ENCODE results near the gene M1AP.

M1AP gene

DNA sequence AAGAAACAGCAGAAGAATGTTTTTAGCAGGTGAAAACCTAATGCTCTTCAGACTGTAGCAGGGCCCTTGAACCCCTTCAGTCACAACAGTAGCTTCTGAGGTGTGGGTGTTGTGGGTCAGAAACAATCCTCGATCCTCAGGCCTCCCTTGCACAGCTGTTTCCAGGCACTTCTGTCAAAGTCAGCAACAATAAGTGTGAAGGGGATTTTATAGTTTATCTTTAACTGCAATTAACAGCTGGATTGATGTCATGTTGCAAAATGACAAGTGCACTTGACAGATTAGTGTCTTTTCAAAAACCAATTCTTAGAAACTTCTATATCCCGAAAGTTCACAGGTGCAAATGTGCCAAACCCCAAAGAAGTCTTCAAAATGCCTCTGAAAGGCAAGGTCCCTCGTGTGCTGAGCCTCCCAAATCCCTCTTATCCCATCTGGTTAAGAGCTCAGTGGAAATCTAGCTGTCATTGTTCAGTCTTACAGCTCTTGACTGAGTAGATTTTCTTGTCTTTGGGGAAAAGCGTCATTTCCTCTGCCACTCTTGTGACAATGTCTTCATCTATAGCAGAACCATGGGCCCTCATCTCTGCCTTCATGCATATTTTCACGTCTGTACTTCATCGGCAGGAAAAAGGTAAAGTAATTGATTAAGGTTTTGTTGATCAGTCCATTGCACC is 29.6 kb downstream of the M1AP start:
- peak; percentile 93 for FAIRE-seq
- TF ChIP-seq CTCF (IDR thresholded peaks at IDR 0.05; ENCODE audit: insufficient read depth, missing control alignments), result no peak
- no peak for DNase-seq (ENCODE audit: insufficient read length, low spot score)

GRCh38 chr2:74617122-74617521 is 31.0 kb downstream of the M1AP start:
- no peak for FAIRE-seq
- TF ChIP-seq CTCF (IDR thresholded peaks at IDR 0.05; ENCODE audit: insufficient read depth, missing control alignments), result no peak
- no peak for DNase-seq (ENCODE audit: insufficient read length, low spot score)

GRCh38 chr2:74606927-74607326 is 41.2 kb downstream of the M1AP start:
- FAIRE-seq (no peak), DNase-seq (ENCODE audit: insufficient read length, low spot score) (no peak)
- no peak for TF ChIP-seq CTCF (IDR thresholded peaks at IDR 0.05; ENCODE audit: insufficient read depth, missing control alignments)

DNA sequence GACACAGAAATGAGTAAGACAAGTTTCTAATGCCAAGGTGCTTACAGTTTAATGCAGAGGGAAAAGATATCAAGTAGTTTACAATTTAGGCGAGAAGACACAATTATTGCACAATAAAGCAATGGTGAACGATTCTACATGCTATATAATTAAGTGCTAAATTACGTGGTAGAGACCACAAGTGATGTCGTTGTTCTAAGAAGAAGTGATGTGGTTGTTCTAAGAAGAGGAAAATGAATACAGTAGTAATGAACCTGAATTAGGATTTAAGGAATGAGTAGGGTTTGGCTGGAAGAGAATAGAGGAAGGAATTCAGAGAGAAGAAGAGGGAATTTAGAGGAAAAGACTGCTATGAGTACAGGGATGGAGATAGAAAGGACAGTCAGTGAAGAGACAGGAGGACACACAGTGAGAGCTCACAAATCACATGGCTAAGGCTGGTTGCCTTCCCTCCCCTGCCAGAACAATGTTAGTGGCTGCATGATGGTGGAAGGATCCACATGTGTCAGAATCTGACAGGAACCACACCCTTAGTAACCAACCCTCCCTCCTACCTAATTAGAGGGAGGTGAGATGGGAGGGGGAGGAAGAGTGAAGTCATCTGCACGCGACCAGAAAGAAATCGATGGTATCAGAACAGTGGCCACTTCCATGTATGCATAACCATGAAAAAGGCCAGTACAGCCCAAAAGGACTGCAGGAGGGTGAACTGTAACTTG is 44.7 kb downstream of the M1AP start:
- FAIRE-seq, result peak; percentile 21
- no peak for DNase-seq (ENCODE audit: insufficient read length, low spot score)
- TF ChIP-seq CTCF (IDR thresholded peaks at IDR 0.05; ENCODE audit: insufficient read depth, missing control alignments), result no peak

DNA sequence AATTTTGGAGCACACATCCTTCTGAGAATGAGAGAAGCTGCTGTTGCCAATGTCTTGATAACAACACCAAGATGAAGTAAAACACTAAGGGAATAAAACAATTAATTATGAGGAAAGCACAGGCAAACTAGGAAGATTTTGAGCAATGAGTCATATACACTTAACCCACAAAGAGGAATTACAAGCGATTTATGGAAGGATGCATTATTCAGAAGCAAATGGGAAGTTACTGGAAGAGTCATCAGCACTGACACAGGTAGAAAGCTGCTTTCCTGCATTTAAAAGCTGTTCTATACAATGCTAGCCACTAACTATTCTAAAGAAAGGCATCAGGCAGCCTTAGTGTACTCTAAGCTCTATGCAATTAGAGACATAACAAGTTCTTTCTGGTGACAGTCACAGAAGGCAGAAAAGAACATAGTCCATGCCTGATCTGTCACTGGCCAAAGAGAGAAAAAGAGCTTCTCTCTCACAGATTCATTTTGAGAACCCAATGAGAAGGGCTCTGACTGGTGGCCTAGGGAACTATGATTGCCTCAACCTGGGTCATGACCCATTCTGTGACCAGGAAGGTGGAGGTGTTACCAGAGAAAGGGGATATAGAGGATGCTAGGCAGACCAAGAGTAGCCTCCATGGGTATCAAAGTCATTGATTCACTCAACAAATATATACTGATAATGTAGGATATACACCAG is 45.4 kb downstream of the M1AP start:
- FAIRE-seq (no peak), DNase-seq (ENCODE audit: insufficient read length, low spot score) (no peak)
- no peak for TF ChIP-seq CTCF (IDR thresholded peaks at IDR 0.05; ENCODE audit: insufficient read depth, missing control alignments)

DNA sequence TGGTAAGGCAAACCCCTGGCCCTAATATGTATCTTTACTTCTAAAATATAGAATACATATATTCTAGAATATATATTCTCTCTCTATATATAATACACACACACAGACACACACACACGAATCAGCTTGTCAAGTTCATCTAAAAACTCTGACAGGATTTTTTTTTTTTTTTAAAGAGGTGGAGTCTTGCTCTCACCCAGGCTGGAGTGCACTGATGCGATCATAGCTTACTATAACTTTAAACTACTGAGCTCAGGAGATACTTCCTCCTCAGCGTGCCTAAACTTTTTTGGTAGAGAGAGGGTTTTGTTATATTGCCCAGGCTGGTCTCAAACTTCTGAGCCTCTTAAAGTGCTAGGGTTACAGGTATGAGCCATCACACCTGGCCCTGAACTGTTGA is 48.5 kb downstream of the M1AP start:
- no peak for TF ChIP-seq CTCF (IDR thresholded peaks at IDR 0.05; ENCODE audit: insufficient read depth, missing control alignments)
- no peak for FAIRE-seq

More for the DNA sequence above, 48.5 kb downstream of the M1AP start:
- DNase-seq (ENCODE audit: insufficient read length, low spot score), result no peak

Data from D721Med (cell line).